Keratinocyte (primary cell): ENCODE measurements around the gene CLCA1. TPM values are rescaled to one million over a fixed set of nuclear protein-coding genes. Genes with fewer than 3 reads are reported as not detected.

Source experiments
- DNase-seq: peaks from one replicate; pipeline ENCODE4 v3.0.0-alpha.2; 2011; ENCODE audit warnings: low read depth, missing footprints, low spot score
- FAIRE-seq: peaks from 2 replicates; lab custom pipeline; 2011; peaks lifted over from hg19 to GRCh38; lab: Jason Lieb, UNC
- H2AFZ ChIP-seq: 2 replicates; pipeline ENCODE4 v1.6.0; 2012; ENCODE audit warnings: low read length, control low read depth, inconsistent platforms; ENCODE audit not compliant: control insufficient read depth
- H3K27ac ChIP-seq: 2 replicates; pipeline ENCODE4 v1.5.1; 2011; ENCODE audit warnings: low read length; ENCODE audit not compliant: control insufficient read depth, insufficient read depth
- H3K27me3 ChIP-seq: 3 replicates; pipeline ENCODE4 v1.6.0; 2011; ENCODE audit warnings: low read length; ENCODE audit not compliant: control insufficient read depth, insufficient read depth; ENCODE audit errors: extremely low read depth
- H3K36me3 ChIP-seq, 2 experiments: 2 replicates in 1 of 2; 3 replicates in 1 of 2; pipeline ENCODE4 v1.5.1; 2011; ENCODE audit warnings: low read length in 2 of 2, mild to moderate bottlenecking in 1 of 2; ENCODE audit not compliant: control insufficient read depth in 2 of 2, insufficient read depth in 2 of 2; ENCODE audit errors: extremely low read depth in 1 of 2
- H3K4me1 ChIP-seq: 3 replicates; pipeline ENCODE4 v1.5.1; 2011; ENCODE audit warnings: low read length; ENCODE audit not compliant: control insufficient read depth, insufficient read depth; ENCODE audit errors: extremely low read depth
- H3K4me2 ChIP-seq: 3 replicates; pipeline ENCODE4 v1.6.0; 2011; ENCODE audit warnings: low read depth, low read length; ENCODE audit not compliant: control insufficient read depth, insufficient read depth; ENCODE audit errors: extremely low read depth
- H3K4me3 ChIP-seq, 3 experiments: fragments of 200-600 bp in 1 of 3; sonication (generic) in 1 of 3; 2 replicates in 2 of 3; 3 replicates in 1 of 3; pipeline ENCODE4 v1.5.1; 2011 to 2016; ENCODE audit warnings: low read length in 3 of 3, mild to moderate bottlenecking in 3 of 3, control low read depth in 2 of 3, inconsistent platforms in 1 of 3, low read depth in 1 of 3, mixed read lengths in 1 of 3, mixed run types in 1 of 3, moderate library complexity in 1 of 3; ENCODE audit not compliant: control insufficient read depth in 2 of 3, insufficient read depth in 2 of 3; ENCODE audit errors: extremely low read depth in 1 of 3
- H3K79me2 ChIP-seq: 2 replicates; pipeline ENCODE4 v1.6.0; 2012; ENCODE audit warnings: low read length; ENCODE audit not compliant: control insufficient read depth, insufficient read depth
- H3K9ac ChIP-seq: 3 replicates; pipeline ENCODE4 v1.6.0; 2011; ENCODE audit warnings: low read length; ENCODE audit not compliant: control insufficient read depth, insufficient read depth; ENCODE audit errors: extremely low read depth
- H3K9me1 ChIP-seq: 3 replicates; pipeline ENCODE4 v1.6.0; 2011; ENCODE audit warnings: low read length; ENCODE audit not compliant: control insufficient read depth, insufficient read depth; ENCODE audit errors: extremely low read depth
- H3K9me3 ChIP-seq: 2 replicates; pipeline ENCODE4 v1.5.1; 2012; ENCODE audit warnings: low read depth, low read length; ENCODE audit not compliant: control insufficient read depth
- H4K20me1 ChIP-seq: 3 replicates; pipeline ENCODE4 v1.6.0; 2011; ENCODE audit warnings: low read length; ENCODE audit not compliant: control insufficient read depth, insufficient read depth; ENCODE audit errors: extremely low read depth
- CTCF ChIP-seq, 3 experiments: IDR thresholded peaks in 1 of 3; conservative IDR thresholded peaks in 1 of 3; optimal IDR thresholded peaks in 1 of 3; 2 replicates in 2 of 3; 3 replicates in 1 of 3; pipeline versions ENCODE3 to v1.5.1; 2011; ENCODE audit warnings: low read length in 3 of 3, mild to moderate bottlenecking in 3 of 3, moderate library complexity in 2 of 3, control low read depth in 1 of 3, inconsistent platforms in 1 of 3; ENCODE audit not compliant: insufficient read depth in 2 of 3; ENCODE audit errors: extremely low read depth in 1 of 3
- EZH2 ChIP-seq: IDR thresholded peaks from one replicate; pipeline ENCODE4 v1.6.1; 2012; ENCODE audit warnings: inconsistent platforms, mild to moderate bottlenecking, low read length, moderate library complexity
- dilution Hi-C: fragments of 300-500 bp; cut with MboI; formaldehyde crosslinking; loops from one replicate; pipeline ENCODE4 v1.7.0; 2020; ENCODE audit warnings: low sequenced_read_pairs; ENCODE audit not compliant: extremely low pct_ligation_motif_present
- polyA plus RNA-seq, 5 experiments: library from polyadenylated mRNA; depleted of rRNA in 3 of 5; stranded (reverse) in 3 of 5; stranded (forward) in 1 of 5; unstranded in 1 of 5; fragments of >200 nt; gene quantifications; 1 replicate in 1 of 5; 2 replicates in 3 of 5; 3 replicates in 1 of 5; pipeline versions ENCODE4 v1.2.1 to v1.2.3, GENCODE V29; 2011 to 2012; ENCODE audit warnings: missing spikeins in 2 of 5, low read depth in 1 of 5, low replicate concordance in 1 of 5

The CLCA1 gene
- polyA plus RNA-seq, 1 donor (not counting 4 experiments of a cell fraction or from before 2014, with no cell fraction given), result 0.04 TPM

- Histone ChIP-seq H3K27ac (no peak overlapping the region), H4K20me1 (no peaks in the 10 kb centered on the region), H3K9me1 (no peaks in the 10 kb centered on the region), H3K4me2 (no peak overlapping the region), H3K79me2 (no peaks in the 10 kb centered on the region), H3K36me3 (no peaks in the 10 kb centered on the region), H3K9ac (no peak overlapping the region), H2AFZ (no peak overlapping the region), H3K4me1 (no peaks in the 10 kb centered on the region), H3K27me3 (no peaks in the 10 kb centered on the region), H3K4me3 (no peak overlapping the region), H3K9me3 (no peaks in the 10 kb centered on the region)
- TF ChIP-seq CTCF (optimal IDR thresholded peaks at IDR 0.05 in 1 of 3, IDR thresholded peaks at IDR 0.05 in 1 of 3, conservative IDR thresholded peaks at IDR 0.05 in 1 of 3; ENCODE audit: extremely low read depth in 1 of 3, insufficient read depth in 2 of 3, low read length in 3 of 3) (no peak), EZH2 (no peak)
- dilution Hi-C loops, result no loop called here
- FAIRE-seq, result no peak
- DNase-seq, result no peak
These were observed 8.5 kb downstream of the CLCA1 start for GRCh38 chr1:86477256-86477655.

- H2AFZ ChIP-seq, result no peak overlapping the region
- dilution Hi-C loops, result no loop called here
These were observed 9.0 kb downstream of the CLCA1 start for GRCh38 chr1:86477682-86478081.

More at GRCh38 chr1:86477682-86478081, 9.0 kb downstream of the CLCA1 start:
- no peak for FAIRE-seq
- H3K27ac ChIP-seq, result no peak overlapping the region
- no peak for TF ChIP-seq CTCF (optimal IDR thresholded peaks at IDR 0.05 in 1 of 3, IDR thresholded peaks at IDR 0.05 in 1 of 3, conservative IDR thresholded peaks at IDR 0.05 in 1 of 3; ENCODE audit: extremely low read depth in 1 of 3, insufficient read depth in 2 of 3, low read length in 3 of 3)
- TF ChIP-seq EZH2, result no peak
- H3K9me1 ChIP-seq, result no peaks in the 10 kb centered on the region
- no peaks in the 10 kb centered on the region for H3K36me3 ChIP-seq
- no peaks in the 10 kb centered on the region for H3K9me3 ChIP-seq
- H3K79me2 ChIP-seq, result no peaks in the 10 kb centered on the region
- H4K20me1 ChIP-seq, result no peaks in the 10 kb centered on the region
- H3K9ac ChIP-seq, result no peak overlapping the region
- H3K27me3 ChIP-seq, result no peaks in the 10 kb centered on the region
- H3K4me2 ChIP-seq, result no peak overlapping the region
- no peak overlapping the region for H3K4me3 ChIP-seq
- no peaks in the 10 kb centered on the region for H3K4me1 ChIP-seq
- DNase-seq, result no peak
